HG02623 (cell line): ENCODE results near the gene PDE4D.
"Not testable (repeated sequence)": the region's sequence is repeated elsewhere in the genome, so short reads cannot be mapped to it uniquely, and the experiment has no call there.

Source experiments
- ATAC-seq: cut with Tn5 transposase; IDR thresholded peaks from one replicate; pipeline ENCODE4 v1.9.1; 2021; ENCODE audit warnings: moderate library complexity; ENCODE audit not compliant: unreplicated experiment

PDE4D gene

GRCh38 chr5:59587489-59588337, 305.8 kb downstream of the PDE4D start:
- ATAC-seq: no peak

- no peak for ATAC-seq
Observed at GRCh38 chr5:59586841-59587240, 306.7 kb downstream of the PDE4D start.

- ATAC-seq: no peak
Observed at GRCh38 chr5:59584858-59585846, 308.4 kb downstream of the PDE4D start.

GRCh38 chr5:59583810-59584562, 309.5 kb downstream of the PDE4D start:
- ATAC-seq: no peak

GRCh38 chr5:59583151-59583809, 310.2 kb downstream of the PDE4D start:
- no peak for ATAC-seq

GRCh38 chr5:59582746-59583145, 310.8 kb downstream of the PDE4D start:
- no peak for ATAC-seq

- no peak for ATAC-seq
Observed at GRCh38 chr5:59579824-59580167, 313.7 kb downstream of the PDE4D start.

- no peak for ATAC-seq
Observed at GRCh38 chr5:59579101-59579823, 314.3 kb downstream of the PDE4D start.

GRCh38 chr5:59577485-59577884, 316.0 kb downstream of the PDE4D start:
- ATAC-seq: no peak

GRCh38 chr5:59575648-59576445, 317.7 kb downstream of the PDE4D start:
- ATAC-seq: no peak

GRCh38 chr5:59573509-59573908, 320.0 kb downstream of the PDE4D start:
- not testable (repeated sequence) for ATAC-seq

- no peak for ATAC-seq
Observed at GRCh38 chr5:59571067-59571466, 322.5 kb downstream of the PDE4D start.

- no peak for ATAC-seq
Observed at GRCh38 chr5:59569608-59570334, 323.8 kb downstream of the PDE4D start.

GRCh38 chr5:59569158-59569557, 324.4 kb downstream of the PDE4D start:
- ATAC-seq: no peak

GRCh38 chr5:59568161-59568560, 325.4 kb downstream of the PDE4D start:
- no peak for ATAC-seq

- no peak for ATAC-seq
Observed at GRCh38 chr5:59565551-59565950, 328.0 kb downstream of the PDE4D start.

- no peak for ATAC-seq
Observed at GRCh38 chr5:59564895-59565294, 328.6 kb downstream of the PDE4D start.

- ATAC-seq: peak; percentile 93
Observed at GRCh38 chr5:59562756-59563389, 330.7 kb downstream of the PDE4D start.
